Keratinocyte (primary cell): Measurements from ENCODE around the gene AGPAT2. TPM values are rescaled to one million over a fixed set of nuclear protein-coding genes. Genes with fewer than 3 reads are reported as not detected.

Experiments used
- DNase-seq: peaks from one replicate; pipeline ENCODE4 v3.0.0-alpha.2; 2011; ENCODE audit warnings: low read depth, missing footprints, low spot score
- FAIRE-seq: peaks from 2 replicates; lab custom pipeline; 2011; peaks lifted over from hg19 to GRCh38; lab: Jason Lieb, UNC
- H2AFZ ChIP-seq: 2 replicates; pipeline ENCODE4 v1.6.0; 2012; ENCODE audit warnings: low read length, control low read depth, inconsistent platforms; ENCODE audit not compliant: control insufficient read depth
- H3K27ac ChIP-seq: 2 replicates; pipeline ENCODE4 v1.5.1; 2011; ENCODE audit warnings: low read length; ENCODE audit not compliant: control insufficient read depth, insufficient read depth
- H3K27me3 ChIP-seq: 3 replicates; pipeline ENCODE4 v1.6.0; 2011; ENCODE audit warnings: low read length; ENCODE audit not compliant: control insufficient read depth, insufficient read depth; ENCODE audit errors: extremely low read depth
- H3K36me3 ChIP-seq, 2 experiments: 2 replicates in 1 of 2; 3 replicates in 1 of 2; pipeline ENCODE4 v1.5.1; 2011; ENCODE audit warnings: low read length in 2 of 2, mild to moderate bottlenecking in 1 of 2; ENCODE audit not compliant: control insufficient read depth in 2 of 2, insufficient read depth in 2 of 2; ENCODE audit errors: extremely low read depth in 1 of 2
- H3K4me1 ChIP-seq: 3 replicates; pipeline ENCODE4 v1.5.1; 2011; ENCODE audit warnings: low read length; ENCODE audit not compliant: control insufficient read depth, insufficient read depth; ENCODE audit errors: extremely low read depth
- H3K4me2 ChIP-seq: 3 replicates; pipeline ENCODE4 v1.6.0; 2011; ENCODE audit warnings: low read depth, low read length; ENCODE audit not compliant: control insufficient read depth, insufficient read depth; ENCODE audit errors: extremely low read depth
- H3K4me3 ChIP-seq, 3 experiments: fragments of 200-600 bp in 1 of 3; sonication (generic) in 1 of 3; 2 replicates in 2 of 3; 3 replicates in 1 of 3; pipeline ENCODE4 v1.5.1; 2011 to 2016; ENCODE audit warnings: low read length in 3 of 3, mild to moderate bottlenecking in 3 of 3, control low read depth in 2 of 3, inconsistent platforms in 1 of 3, low read depth in 1 of 3, mixed read lengths in 1 of 3, mixed run types in 1 of 3, moderate library complexity in 1 of 3; ENCODE audit not compliant: control insufficient read depth in 2 of 3, insufficient read depth in 2 of 3; ENCODE audit errors: extremely low read depth in 1 of 3
- H3K79me2 ChIP-seq: 2 replicates; pipeline ENCODE4 v1.6.0; 2012; ENCODE audit warnings: low read length; ENCODE audit not compliant: control insufficient read depth, insufficient read depth
- H3K9ac ChIP-seq: 3 replicates; pipeline ENCODE4 v1.6.0; 2011; ENCODE audit warnings: low read length; ENCODE audit not compliant: control insufficient read depth, insufficient read depth; ENCODE audit errors: extremely low read depth
- H3K9me1 ChIP-seq: 3 replicates; pipeline ENCODE4 v1.6.0; 2011; ENCODE audit warnings: low read length; ENCODE audit not compliant: control insufficient read depth, insufficient read depth; ENCODE audit errors: extremely low read depth
- H3K9me3 ChIP-seq: 2 replicates; pipeline ENCODE4 v1.5.1; 2012; ENCODE audit warnings: low read depth, low read length; ENCODE audit not compliant: control insufficient read depth
- H4K20me1 ChIP-seq: 3 replicates; pipeline ENCODE4 v1.6.0; 2011; ENCODE audit warnings: low read length; ENCODE audit not compliant: control insufficient read depth, insufficient read depth; ENCODE audit errors: extremely low read depth
- EZH2 ChIP-seq: IDR thresholded peaks from one replicate; pipeline ENCODE4 v1.6.1; 2012; ENCODE audit warnings: inconsistent platforms, mild to moderate bottlenecking, low read length, moderate library complexity
- dilution Hi-C: fragments of 300-500 bp; cut with MboI; formaldehyde crosslinking; loops from one replicate; pipeline ENCODE4 v1.7.0; 2020; ENCODE audit warnings: low sequenced_read_pairs; ENCODE audit not compliant: extremely low pct_ligation_motif_present
- polyA plus RNA-seq, 5 experiments: library from polyadenylated mRNA; depleted of rRNA in 3 of 5; stranded (reverse) in 3 of 5; stranded (forward) in 1 of 5; unstranded in 1 of 5; fragments of >200 nt; gene quantifications; 1 replicate in 1 of 5; 2 replicates in 3 of 5; 3 replicates in 1 of 5; pipeline versions ENCODE4 v1.2.1 to v1.2.3, GENCODE V29; 2011 to 2012; ENCODE audit warnings: missing spikeins in 2 of 5, low read depth in 1 of 5, low replicate concordance in 1 of 5
- TF ChIP-seq, protein P1 (sequence below), 3 experiments: IDR thresholded peaks in 1 of 3; conservative IDR thresholded peaks in 1 of 3; optimal IDR thresholded peaks in 1 of 3; 2 replicates in 2 of 3; 3 replicates in 1 of 3; pipeline versions ENCODE3 to v1.5.1; 2011; ENCODE audit warnings: low read length in 3 of 3, mild to moderate bottlenecking in 3 of 3, moderate library complexity in 2 of 3, control low read depth in 1 of 3, inconsistent platforms in 1 of 3; ENCODE audit not compliant: insufficient read depth in 2 of 3; ENCODE audit errors: extremely low read depth in 1 of 3

The AGPAT2 gene
- polyA plus RNA-seq, 1 donor (not counting 4 experiments of a cell fraction or from before 2014, with no cell fraction given) = 26.5 TPM

DNA sequence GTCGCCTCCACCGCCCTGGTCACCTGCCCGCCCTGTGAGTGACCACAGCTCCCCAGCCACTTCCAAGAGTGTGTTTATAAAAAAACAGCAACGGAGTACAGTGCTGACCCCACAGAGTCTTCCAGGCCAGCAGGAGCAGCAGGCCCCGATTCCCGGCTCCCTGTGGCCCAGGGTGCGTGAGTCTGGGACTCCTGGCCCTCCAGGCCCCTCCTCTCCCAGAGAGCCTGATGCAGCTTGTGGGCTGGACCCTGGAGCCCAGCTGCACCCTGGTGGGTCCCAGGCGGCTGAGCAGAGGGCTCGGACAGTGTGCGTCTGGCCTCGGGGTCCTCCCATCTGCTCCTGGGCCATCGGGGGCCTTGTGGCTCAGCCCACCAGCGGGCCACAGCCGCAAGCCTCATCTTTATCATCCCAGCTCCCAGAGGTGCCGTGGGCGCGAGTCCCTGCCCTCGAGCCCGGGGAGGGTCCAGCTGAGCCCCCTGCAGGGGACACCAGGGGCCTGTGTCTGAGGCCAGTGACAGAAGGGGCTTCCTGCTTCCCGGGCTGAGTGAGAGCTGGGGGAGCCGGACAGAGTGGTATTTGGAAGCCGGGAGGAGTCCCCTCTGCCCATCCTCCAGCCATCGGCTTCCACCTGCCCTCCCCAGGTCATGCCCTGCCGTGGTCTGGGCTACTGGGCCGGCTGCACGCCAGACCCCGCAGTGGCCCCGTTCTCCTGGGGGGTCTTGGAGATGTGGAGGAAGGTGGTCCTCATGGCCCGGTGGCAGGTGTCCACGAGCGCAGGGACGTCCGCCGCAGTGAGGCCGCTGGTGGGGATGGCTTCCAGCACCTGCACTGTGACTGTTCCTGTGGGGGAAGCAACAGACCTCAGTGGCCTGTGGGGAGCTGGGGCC, 13.9 kb downstream of the AGPAT2 start:
- Histone ChIP-seq H3K27me3 (peaks cover 4% of the 10 kb centered on the region), H2AFZ (no peak overlapping the region), H3K79me2 (no peaks in the 10 kb centered on the region), H3K9me3 (no peaks in the 10 kb centered on the region), H3K27ac (no peak overlapping the region), H3K9ac (no peak overlapping the region), H3K4me1 (peaks cover 4% of the 10 kb centered on the region), H3K4me3 (no peak overlapping the region), H3K36me3 (peaks cover 6 to 15% of the 10 kb centered on the region in 2 experiments), H3K9me1 (no peaks in the 10 kb centered on the region), H4K20me1 (no peaks in the 10 kb centered on the region), H3K4me2 (no peak overlapping the region)
- FAIRE-seq (no peak), DNase-seq (no peak)
- dilution Hi-C loops = no loop called here
- no peak for TF ChIP-seq EZH2
- TF ChIP-seq, protein P1, sequence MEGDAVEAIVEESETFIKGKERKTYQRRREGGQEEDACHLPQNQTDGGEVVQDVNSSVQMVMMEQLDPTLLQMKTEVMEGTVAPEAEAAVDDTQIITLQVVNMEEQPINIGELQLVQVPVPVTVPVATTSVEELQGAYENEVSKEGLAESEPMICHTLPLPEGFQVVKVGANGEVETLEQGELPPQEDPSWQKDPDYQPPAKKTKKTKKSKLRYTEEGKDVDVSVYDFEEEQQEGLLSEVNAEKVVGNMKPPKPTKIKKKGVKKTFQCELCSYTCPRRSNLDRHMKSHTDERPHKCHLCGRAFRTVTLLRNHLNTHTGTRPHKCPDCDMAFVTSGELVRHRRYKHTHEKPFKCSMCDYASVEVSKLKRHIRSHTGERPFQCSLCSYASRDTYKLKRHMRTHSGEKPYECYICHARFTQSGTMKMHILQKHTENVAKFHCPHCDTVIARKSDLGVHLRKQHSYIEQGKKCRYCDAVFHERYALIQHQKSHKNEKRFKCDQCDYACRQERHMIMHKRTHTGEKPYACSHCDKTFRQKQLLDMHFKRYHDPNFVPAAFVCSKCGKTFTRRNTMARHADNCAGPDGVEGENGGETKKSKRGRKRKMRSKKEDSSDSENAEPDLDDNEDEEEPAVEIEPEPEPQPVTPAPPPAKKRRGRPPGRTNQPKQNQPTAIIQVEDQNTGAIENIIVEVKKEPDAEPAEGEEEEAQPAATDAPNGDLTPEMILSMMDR (optimal IDR thresholded peaks at IDR 0.05 in 1 of 3, IDR thresholded peaks at IDR 0.05 in 1 of 3, conservative IDR thresholded peaks at IDR 0.05 in 1 of 3; ENCODE audit: extremely low read depth in 1 of 3, insufficient read depth in 2 of 3, low read length in 3 of 3) = no peak

GRCh38 chr9:136672431-136673087, 14.7 kb downstream of the AGPAT2 start:
- Histone ChIP-seq H3K9me3 (no peaks in the 10 kb centered on the region), H3K79me2 (no peaks in the 10 kb centered on the region), H3K27ac (no peak overlapping the region), H3K4me2 (no peak overlapping the region), H3K4me1 (peaks cover 4% of the 10 kb centered on the region), H3K36me3 (peaks cover 6 to 15% of the 10 kb centered on the region in 2 experiments), H4K20me1 (no peaks in the 10 kb centered on the region), H3K27me3 (peaks cover 10% of the 10 kb centered on the region), H3K9ac (no peak overlapping the region), H3K9me1 (no peaks in the 10 kb centered on the region), H3K4me3 (no peak overlapping the region), H2AFZ (no peak overlapping the region)
- FAIRE-seq (no peak), DNase-seq (no peak)
- dilution Hi-C loops = no loop called here
- TF ChIP-seq EZH2 = no peak
- TF ChIP-seq, protein P1 (optimal IDR thresholded peaks at IDR 0.05 in 1 of 3, IDR thresholded peaks at IDR 0.05 in 1 of 3, conservative IDR thresholded peaks at IDR 0.05 in 1 of 3; ENCODE audit: extremely low read depth in 1 of 3, insufficient read depth in 2 of 3, low read length in 3 of 3) = no peak
